Neural progenitor cell (in vitro differentiated cells): Measurements from ENCODE around the gene KLF6.

Experiments used
- CTCF ChIP-seq: fragments of 200-600 bp; sonication (generic); IDR thresholded peaks from 2 replicates; pipeline ENCODE4 v1.5.1; 2017; ENCODE audit warnings: antibody characterized with exemption, mild to moderate bottlenecking
- EZH2phosphoT487 ChIP-seq: fragments of 200-600 bp; sonication (generic); IDR thresholded peaks from 2 replicates; pipeline ENCODE4 v1.6.1; 2017; ENCODE audit warnings: antibody characterized with exemption

GRCh38 chr10:3786295-3787015 lies 1.4 kb upstream of the KLF6 start:
- TF ChIP-seq CTCF (no peak), EZH2phosphoT487 (no peak)
